Measurements from ENCODE around the gene KMT5B. TPM values are rescaled to one million over a fixed set of nuclear protein-coding genes. Genes with fewer than 3 reads are reported as not detected.

KMT5B gene
- total and polyA plus RNA-seq, 2 of the 13 experiments (the other 11 are each of a cell fraction or from before 2014, with no cell fraction given) = 17.6 to 23.7 TPM

DNA sequence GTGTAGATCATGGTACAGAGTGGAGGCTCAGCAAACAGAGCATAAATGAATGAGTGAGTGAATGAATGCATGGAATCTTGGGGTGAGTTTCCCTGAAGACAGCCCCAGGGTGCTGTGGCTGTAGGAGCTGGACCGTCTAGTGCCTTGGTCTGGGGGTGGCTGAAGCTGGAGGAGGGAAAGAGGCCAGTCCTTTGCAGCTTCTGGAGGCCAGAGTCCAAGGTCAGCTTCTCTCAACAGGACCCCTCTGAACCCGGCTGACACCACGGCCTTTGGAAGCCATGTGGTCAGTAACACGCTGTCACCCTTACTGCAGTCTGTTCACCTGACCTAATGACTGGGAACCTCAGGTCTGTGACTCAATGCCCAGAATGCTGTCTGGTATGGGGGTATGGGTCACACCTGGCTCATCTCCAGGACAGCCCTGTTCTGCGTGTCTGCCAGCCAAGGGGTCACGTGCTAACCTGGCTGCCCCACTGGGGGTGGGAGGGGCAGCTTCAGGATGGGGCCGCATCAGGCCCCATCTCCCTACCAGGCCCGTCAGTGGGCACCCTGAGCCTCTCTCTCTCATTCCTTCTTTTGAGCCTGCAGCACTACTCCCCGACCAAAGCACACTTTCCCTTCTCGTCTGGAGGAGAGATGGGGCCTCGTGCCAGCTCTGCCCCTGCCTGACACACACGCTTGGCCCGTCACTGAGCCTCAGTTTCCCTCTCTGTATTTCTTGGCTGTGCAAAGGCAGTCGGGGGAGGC, 67.8 kb downstream of the KMT5B start (continued):
- TF ChIP-seq KIAA2018 (CRISPR knock-in tag; IDR thresholded peaks at IDR 0.05; ENCODE audit: borderline replicate concordance) (no peak), AHR (CRISPR knock-in tag; IDR thresholded peaks at IDR 0.05) (peak; percentile 77; the same call in 1 of the 2 replicates), ZNF766 (CRISPR knock-in tag; IDR thresholded peaks at IDR 0.05; ENCODE audit: borderline replicate concordance) (no peak), KLF6 (CRISPR knock-in tag; IDR thresholded peaks at IDR 0.05) (peak; percentile 74; the same call in 1 of the 2 replicates), EEA1 (CRISPR knock-in tag; IDR thresholded peaks at IDR 0.05; ENCODE audit: borderline replicate concordance) (0 out of 2 replicates have a peak, but pooled peaks have one; percentile 51), BCL6 (CRISPR knock-in tag; IDR thresholded peaks at IDR 0.05) (peak; percentile 87), THAP7 (CRISPR knock-in tag; IDR thresholded peaks at IDR 0.05) (0 out of 2 replicates have a peak, but pooled peaks have one; percentile 62), ZFX (CRISPR knock-in tag; IDR thresholded peaks at IDR 0.05; ENCODE audit: low read depth) (peak; percentile 61; the same call in 1 of the 2 replicates), DNMT1 (CRISPR knock-in tag; IDR thresholded peaks at IDR 0.05) (peak; percentile 80; the same call in 1 of the 2 replicates), ATF3 (CRISPR knock-in tag; IDR thresholded peaks at IDR 0.05) (no peak), ZNF605 (CRISPR knock-in tag; IDR thresholded peaks at IDR 0.05) (no peak), KDM2A (CRISPR knock-in tag; IDR thresholded peaks at IDR 0.05; ENCODE audit: borderline replicate concordance, low read depth) (no peak; the same call in 1 of the 2 replicates)
- TF ChIP-seq, protein P1, sequence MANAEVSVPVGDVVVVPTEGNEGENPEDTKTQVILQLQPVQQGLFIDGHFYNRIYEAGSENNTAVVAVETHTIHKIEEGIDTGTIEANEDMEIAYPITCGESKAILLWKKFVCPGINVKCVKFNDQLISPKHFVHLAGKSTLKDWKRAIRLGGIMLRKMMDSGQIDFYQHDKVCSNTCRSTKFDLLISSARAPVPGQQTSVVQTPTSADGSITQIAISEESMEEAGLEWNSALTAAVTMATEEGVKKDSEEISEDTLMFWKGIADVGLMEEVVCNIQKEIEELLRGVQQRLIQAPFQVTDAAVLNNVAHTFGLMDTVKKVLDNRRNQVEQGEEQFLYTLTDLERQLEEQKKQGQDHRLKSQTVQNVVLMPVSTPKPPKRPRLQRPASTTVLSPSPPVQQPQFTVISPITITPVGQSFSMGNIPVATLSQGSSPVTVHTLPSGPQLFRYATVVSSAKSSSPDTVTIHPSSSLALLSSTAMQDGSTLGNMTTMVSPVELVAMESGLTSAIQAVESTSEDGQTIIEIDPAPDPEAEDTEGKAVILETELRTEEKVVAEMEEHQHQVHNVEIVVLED (CRISPR knock-in tag; IDR thresholded peaks at IDR 0.05; ENCODE audit: borderline replicate concordance) = no peak
- TF ChIP-seq, protein P2, sequence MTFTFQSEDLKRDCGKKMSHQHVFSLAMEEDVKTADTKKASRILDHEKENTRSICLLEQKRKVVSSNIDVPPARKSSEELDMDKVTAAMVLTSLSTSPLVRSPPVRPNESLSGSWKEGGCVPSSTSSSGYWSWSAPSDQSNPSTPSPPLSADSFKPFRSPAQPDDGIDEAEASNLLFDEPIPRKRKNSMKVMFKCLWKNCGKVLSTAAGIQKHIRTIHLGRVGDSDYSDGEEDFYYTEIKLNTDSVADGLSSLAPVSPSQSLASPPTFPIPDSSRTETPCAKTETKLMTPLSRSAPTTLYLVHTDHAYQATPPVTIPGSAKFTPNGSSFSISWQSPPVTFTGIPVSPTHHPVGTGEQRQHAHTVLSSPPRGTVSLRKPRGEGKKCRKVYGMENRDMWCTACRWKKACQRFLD (CRISPR knock-in tag; IDR thresholded peaks at IDR 0.05; ENCODE audit: borderline replicate concordance) = no peak
- TF ChIP-seq, protein P3, sequence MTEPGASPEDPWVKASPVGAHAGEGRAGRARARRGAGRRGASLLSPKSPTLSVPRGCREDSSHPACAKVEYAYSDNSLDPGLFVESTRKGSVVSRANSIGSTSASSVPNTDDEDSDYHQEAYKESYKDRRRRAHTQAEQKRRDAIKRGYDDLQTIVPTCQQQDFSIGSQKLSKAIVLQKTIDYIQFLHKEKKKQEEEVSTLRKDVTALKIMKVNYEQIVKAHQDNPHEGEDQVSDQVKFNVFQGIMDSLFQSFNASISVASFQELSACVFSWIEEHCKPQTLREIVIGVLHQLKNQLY (CRISPR knock-in tag; IDR thresholded peaks at IDR 0.05) = peak; percentile 98

All from HepG2 (cell line).